GM18867 (cell line): Measurements from ENCODE around the gene CD44.

Experiments used
- ATAC-seq: cut with Tn5 transposase; IDR thresholded peaks from one replicate; pipeline ENCODE4 v1.9.1; 2021; ENCODE audit warnings: mild to moderate bottlenecking, moderate library complexity; ENCODE audit not compliant: unreplicated experiment

The CD44 gene

DNA sequence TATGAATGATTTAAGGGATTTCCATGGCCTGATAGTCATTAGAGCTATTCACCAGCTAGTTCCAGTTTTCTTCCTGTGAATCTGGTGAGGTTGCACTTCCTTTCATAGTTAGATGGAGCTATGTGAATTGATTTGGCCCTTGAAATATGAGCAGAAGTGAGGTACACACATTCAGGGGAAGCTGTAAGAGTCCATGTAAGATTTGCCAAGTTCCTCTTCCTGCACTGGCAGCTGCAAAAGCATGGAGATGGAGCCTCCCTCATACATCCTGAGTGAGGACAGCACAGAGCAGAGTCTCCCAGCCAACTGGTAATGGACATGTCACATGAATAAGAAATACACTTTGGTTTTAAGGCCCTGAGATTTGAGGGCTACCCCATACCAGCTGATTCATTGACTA, 111.7 kb downstream of the CD44 start:
- ATAC-seq: no peak

DNA sequence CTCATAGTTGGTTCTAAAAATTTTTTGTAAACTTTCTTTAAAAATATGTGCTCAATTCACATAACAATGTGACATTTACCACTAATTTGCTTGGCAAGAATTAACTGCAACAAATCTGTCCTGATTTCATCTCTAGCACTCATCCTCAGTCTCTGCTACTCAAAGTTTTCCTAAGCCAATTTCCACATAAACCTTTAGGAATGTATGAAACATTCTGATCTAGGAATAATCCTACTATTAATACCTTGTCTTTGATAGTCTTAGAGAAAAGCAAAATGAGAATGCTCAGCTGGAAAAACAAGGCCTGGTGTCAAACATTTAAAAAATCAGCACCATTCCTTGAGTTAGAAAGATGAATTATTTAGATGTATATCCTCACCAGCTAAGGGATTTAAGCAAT, 114.3 kb downstream of the CD44 start:
- ATAC-seq: no peak

DNA sequence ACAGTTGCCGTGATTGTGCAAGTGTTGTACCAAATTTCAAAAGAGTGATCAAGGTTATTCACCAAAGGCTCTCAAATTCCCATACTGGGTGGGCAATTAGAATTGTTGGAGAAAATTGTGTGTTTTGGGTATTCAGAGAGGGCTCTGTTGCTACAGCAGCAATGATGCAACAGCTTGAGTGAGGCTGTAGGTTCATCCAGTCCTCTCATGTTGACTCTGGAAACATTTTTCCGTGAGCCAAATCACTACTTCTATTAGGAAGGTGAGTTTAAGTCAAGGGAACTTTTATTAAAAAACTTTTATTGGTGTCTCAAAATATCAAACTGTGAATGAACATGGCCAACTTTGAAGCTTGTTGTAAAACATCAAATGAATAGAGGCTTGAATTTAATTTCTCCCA, 116.5 kb downstream of the CD44 start:
- ATAC-seq: no peak

DNA sequence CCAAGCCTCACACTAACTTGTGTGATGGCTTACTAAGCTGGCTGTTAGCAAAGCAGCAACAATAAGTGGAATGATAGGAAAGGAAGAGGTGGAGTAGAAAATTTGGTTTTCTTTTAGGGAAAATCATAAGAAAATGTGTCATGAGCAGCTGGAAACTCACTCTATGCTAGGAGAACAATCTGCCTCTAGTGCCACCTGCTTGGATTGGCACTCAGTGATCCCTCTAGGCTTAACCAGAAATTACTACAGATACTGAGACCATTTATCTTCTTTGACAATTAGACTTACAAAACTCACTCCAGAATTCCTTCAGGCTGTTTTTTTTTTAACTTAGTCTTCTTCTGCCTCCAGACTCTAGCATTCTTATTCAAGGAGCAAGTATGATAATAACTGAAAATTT, 117.3 kb downstream of the CD44 start:
- ATAC-seq: no peak

DNA sequence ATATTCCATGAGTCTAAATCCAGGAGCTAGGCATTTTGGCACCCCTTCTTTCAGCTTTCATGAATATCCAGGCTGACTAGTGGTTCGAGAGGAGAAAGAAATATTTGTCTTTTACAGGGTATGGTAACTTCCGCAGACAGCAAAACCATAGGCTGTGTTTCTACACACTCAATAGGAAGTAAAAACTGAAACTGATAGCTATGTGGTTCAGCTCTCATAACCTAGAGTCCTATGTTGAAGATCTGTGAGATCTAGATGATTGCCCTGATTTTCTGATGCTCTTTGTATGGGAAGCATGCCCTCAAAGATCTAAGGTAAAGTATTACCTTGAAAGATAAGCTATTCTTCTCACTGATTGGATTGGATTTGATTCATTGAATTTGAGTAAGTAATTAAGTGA, 118.3 kb downstream of the CD44 start:
- ATAC-seq: peak; percentile 100

DNA sequence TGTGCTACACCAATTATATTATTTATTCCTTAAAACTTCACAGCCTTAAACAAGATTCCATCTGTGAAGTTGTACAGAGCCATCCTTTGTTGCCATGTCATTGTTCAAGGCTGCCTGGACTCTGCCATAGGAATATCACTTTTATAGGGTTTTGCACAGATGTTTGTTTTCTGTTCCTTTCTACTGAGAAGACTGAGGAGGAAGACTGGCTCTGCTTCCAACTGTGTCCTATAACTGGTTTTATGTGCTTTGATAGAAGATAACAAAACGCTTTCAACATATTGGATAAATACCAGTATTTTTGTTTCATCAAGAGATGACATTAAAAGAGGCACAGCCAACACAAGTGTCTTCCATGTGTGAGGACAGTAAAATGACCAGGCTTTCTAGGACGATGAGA, 120.6 kb downstream of the CD44 start:
- ATAC-seq: no peak

DNA sequence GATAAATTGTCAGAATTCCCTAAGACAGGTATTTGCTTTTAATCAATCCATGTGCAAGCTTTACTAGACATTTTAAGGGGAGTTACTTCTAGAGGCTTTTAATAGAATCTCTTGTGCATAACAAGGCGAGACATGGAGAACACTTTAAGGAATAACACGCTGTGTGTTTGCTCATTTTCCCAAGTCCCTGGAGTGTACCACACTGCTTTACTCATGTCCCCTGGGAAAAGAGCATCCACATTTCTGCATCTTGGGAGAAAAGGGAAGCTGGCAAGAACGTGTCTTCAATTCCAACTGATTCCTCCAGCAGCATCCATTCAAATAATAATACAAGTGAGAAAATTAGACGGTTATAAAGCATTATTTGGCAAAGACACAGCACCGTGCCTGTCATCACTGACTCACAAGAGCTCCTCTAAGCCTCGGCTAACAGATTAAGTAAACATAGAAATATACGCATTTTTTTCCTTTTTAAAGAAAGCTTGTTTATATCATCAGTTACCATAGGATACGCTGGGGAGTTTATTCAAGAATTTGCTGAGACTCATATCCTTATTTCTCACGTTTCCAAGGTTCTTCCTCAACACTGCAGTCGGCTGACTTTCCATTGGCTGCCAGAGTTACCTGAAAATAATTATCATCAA, 121.5 kb downstream of the CD44 start:
- no peak for ATAC-seq

DNA sequence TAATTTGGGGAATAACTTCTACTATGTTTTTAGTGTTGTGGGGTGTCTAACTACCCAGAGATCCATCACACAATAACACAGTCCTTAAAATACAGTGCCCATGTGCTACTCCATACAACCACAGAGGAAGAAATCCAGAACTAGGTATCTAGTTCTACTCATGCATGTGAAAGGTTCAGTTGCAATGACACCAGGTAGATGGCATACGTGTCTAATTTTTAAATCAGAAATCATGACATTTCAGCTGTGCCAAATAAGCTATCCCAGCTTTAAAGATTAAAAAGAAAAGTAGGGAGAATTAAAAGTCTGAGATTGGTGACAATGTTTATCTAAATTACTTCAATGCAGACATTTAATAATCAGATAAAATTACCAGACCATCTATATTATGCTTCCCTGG, 122.2 kb downstream of the CD44 start:
- no peak for ATAC-seq

DNA sequence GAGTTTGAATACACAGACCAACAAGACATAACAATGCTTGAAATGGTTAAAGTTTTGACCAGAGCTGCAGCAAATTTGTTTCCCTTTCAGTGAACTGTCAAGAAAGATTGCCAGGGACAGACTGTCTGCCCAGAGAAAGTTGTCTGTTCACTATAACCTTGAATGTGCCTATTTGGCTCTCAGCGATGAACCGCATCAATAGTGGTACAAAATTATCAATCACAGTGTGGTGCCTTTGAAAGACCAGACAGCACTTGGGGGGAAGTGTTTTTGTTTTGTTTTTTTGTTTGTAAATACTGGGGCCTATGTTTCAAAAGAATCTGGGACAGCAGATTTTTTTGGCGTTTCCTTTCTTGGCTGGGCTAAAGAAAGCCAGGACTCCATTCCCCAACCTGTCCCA, 123.1 kb downstream of the CD44 start:
- no peak for ATAC-seq

DNA sequence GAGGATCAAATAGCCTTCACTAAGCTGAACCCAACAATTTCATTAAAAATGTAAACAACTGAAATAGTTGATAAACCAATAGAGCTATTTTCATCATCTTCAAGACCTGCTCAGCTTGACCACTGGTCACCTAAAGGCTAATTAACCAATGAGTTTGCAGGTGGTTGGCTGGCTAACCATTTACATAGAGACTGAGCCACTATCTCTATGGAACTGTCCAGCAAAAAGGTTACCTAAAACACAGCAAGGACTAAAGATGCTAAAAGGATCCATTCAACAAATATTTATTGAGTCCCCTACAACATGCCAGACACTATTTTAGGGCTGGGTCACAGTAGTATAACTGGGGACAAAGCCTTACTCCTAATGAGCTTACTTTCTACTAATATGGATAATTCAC, 123.8 kb downstream of the CD44 start:
- no peak for ATAC-seq

DNA sequence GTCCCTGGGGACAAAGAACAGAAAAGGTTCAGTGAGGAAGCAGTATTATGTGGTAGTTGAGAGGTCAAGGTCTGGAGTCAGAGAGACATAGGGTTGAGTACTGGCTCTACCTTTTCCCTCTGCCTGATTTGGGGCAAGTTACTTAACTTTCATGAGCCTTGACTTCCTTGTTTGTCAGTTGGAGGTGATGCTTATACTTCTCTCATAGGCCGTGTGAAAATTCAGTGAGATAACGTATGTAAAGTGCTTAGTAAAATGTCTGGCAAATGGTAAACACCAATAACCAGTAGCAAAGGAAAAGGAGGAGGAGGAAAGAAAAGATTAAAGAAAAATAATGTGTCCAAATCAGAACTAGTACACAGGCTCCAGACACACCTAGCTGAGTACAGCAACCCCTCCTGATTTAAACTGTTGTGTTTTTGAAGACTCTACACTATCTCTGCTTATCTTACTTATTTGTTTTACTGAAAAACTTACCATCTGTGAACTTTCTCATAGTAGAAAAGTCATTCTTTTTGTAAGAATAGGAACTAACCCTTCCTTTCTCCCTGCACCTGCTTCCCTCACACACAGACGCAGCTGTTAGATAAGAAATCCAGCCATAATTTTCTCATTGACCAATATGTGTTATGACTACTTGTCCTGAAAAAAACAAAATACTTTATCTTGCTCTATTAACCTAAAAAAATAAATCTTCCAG, 126.9 kb downstream of the CD44 start:
- no peak for ATAC-seq

DNA sequence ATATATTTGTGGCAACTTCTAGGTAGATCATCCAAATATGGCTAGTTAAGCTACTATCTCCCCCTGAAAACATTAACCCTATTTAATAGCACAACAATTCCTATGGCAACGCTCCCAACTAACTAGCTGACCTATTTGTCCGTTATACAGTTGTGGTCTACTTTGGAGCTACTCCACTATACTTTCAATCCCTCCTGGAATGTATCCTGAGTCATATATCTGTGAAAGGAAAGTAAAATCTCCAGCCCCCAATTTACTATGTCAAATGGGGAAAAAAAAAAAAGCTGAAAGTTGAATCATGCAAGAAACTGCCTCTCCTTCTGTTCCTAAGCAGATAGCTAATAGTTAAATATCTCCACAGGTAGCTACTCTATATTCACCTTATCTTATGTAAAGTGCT, 128.5 kb downstream of the CD44 start:
- ATAC-seq: no peak

DNA sequence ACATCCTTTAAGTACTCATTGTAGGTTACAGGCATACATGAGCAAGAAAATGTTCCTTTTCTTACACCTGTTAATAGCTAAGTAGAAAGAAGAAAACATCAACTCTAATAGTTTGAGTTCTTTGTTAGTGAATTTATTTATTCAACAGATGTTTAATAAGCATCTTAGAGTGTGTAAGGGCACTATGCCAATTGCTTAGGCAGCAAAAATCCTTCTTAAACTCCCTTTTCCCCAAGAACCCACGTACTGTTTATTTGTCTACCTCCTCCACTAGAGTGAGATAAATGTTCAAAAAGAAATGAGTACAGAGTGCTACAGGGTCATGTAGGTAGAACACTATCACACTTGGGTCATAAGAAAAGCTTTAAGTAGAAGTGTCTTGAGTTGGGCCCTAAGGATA, 131.4 kb downstream of the CD44 start:
- ATAC-seq: no peak

DNA sequence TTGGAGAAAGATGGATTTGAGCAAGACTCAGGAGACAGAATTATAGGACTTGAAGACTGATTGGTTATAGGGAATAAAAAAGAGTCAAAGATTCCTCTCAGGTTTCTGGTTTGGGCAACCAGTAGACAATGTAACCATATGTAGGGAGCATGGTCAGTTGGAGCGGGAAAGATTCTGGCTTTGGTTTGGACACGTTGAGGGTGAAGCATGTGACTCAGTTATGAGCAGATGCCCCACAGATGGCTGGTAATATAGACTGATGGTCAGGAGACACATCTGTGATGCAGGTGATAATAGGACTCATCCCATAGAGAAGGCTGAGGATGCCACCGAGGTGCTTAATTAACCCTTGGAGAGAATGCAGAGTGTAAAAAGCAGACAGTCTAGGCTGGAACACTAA, 132.1 kb downstream of the CD44 start:
- ATAC-seq: no peak

DNA sequence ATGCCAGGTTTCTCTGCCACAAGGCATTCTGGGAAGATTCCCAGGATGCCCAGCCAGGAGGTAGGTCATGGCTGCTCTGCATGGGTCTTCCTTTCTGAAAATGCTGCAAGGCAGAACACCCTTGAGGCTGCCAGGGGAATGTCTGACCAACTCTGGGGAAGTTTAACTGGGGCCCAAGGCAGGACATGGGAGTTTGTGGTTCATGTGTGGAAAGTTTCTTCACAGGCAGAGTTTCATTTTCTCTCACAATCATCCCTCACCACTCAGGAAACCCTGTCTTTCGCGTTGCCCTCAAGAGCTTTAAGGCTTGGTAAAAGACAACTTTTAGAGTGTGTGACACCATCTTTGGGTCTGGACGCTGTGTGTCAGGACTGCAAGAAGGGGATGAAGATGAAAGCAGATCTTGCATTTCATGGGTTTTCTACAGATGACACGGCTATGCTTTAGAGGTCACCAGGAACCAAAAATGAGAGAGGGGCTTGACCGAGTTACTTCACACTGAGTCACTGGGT, 133.5 kb downstream of the CD44 start:
- peak; percentile 91 for ATAC-seq

DNA sequence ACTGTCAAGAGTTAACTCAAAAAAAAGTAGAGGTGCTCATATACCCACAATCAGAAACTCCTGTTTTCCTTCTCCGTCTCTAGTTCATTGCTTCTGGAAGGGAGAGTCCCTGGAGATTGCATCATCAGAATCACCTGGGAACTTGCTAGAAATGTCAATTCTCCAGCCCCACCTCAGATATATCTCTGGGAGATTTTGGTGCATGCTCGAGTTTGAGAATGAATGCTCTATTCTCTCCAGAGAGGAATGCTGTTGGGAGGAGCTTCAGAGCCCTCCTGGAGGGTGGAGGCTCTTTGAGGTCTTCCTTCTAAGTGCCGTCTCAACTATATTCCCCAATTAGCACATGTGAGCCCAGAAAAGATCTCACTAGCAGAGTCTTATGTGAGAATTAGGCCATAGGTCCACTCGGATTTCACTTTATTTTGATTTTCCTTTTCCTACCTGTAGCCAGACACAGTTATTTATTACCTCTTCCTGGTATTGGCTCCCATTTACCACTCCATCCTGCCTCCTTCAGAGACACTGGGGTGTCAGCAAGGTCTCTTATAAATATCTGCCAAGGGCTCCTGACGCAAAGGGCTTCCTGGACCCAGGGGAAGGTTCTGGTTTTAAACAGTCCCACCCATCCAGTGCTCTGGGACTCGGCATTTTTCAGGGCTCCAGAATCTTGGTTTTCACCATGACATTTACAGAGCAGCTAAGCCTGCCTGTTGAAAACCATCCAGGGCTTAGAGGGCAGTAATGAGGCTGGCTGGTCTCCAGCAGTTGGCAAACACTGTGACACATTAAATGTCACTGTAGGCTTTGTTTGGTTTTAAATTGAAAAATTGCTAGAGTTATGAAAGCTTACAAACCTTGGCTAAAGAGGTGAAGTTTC, 136.2 kb downstream of the CD44 start:
- no peak for ATAC-seq

DNA sequence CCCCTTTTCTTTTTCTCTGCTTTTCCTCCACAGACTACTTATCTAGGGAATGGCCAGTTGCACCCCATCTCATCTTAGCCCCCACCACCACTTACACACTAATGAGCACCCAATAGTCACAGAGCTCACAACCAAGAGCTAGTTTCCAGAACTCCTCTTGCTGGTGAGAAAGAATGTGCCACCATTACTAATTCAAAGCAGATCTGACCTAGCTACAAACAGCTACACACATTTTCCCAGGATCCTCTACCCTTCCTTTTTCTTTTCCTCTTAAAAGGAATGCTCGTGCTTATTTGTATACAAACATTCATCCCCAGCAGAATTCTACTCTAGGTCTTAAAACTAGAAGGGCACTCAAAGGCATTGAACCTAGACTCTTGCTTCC, 136.8 kb downstream of the CD44 start:
- no peak for ATAC-seq

DNA sequence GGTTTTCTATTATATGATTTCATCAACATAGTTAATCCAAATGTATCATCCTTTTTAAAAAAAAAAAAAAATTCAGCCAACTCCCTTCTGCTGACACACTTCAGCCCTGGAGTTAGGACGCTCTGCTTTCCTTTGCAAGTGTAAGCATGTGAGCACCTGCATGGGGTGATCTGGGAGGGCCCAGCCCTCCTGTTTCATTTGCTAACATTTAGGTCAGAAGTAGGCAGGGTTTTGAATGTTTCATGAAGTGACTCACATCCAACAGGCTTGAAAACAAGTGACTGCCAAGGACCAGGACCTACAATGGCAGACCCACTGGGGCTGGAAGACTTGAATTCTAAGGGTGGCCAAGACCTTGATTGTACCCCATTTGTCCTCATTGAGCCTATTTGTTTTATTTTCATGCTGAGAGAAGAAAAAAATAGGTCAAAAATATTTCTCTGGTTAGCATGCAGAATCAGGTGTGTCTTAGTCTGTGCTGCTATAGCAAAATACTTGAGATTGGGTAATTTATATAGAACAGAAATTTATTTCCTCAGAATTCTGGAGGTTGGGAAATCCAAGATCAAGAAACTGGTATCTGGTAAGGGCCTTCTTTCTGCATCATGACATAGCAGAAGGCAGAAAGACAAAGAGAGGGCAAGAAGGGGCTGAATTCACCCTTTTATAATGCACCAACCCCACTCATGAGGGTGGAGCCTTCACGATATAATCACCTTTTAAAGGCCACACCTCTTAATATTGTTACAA, 137.6 kb downstream of the CD44 start:
- ATAC-seq: no peak

DNA sequence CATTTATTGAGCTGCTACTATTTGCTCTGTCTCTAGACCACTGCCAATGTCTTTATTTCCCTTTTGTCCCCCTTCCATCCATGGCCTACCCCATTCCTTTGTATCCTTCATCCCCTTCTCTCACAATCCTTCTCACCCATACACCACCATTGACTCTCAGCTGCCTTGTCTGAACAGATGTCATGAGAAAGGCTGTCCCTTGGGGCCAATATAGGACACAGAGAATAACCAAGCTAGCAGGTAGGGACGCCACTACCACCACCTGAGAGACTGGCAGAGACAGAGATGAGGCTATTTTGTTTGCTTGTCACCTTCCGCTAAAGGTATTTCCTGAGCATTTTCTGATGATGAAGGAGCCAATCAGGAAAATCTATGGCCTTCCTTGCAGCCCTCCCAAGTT, 138.9 kb downstream of the CD44 start:
- no peak for ATAC-seq

DNA sequence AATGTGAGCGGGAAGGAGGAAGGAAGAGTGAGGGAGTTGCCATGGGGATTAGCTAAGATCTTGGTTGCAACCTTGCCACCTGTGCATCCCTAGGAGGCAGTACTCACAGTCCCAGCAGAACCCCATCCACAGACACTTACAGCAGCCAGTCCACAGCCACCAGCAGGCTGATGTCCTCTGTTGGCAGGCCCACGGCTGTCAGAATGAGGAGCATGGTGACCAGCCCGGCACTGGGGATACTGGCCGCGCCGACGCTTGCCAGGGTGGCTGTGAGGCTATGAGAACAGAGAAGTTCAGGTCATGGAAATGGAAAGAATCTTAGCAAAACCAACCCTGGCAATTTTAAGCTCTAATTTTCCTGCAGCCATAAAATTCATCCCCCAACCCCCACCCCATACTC, 141.8 kb downstream of the CD44 start:
- ATAC-seq: no peak

DNA sequence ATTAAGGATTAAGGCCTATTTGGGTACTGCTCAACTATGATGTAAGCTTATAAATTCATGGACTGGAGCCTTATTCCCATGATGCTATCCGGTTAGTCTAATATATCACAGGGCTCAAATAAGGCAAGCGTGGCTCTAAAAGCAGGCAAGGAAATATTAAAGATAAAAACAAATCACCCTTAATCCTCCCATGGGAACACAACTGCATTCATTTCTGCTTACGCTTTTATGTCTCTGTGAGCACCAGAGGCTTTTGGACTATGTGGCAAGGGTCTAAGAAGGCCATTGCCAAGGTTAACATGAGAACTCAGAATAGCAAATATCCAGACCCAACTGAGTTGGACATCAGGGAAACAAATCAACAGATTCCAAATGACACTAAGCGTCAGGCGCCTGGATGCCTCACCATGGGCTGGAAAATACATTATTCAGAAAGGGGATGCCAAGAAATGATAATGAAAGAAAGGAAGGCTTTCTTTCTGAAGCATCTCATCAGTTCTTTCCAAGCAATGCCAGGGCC, 142.3 kb downstream of the CD44 start:
- no peak for ATAC-seq
